RPMI7951 (cell line): ENCODE data around the gene LINC00632. TPM values are rescaled to one million over a fixed set of nuclear protein-coding genes. Genes with fewer than 3 reads are reported as not detected.

ENCODE experiments used
- DNase-seq: peaks from one replicate; pipeline ENCODE4 v3.0.0-alpha.2; 2012; ENCODE audit warnings: low read depth
- total RNA-seq: library from RNA; depleted of rRNA; stranded (reverse); fragments of >200 nt; shearing (Covaris generic); gene quantifications from 2 replicates; pipeline ENCODE4 v1.2.3, GENCODE V29; 2014; rRNA removed

LINC00632 gene
- total RNA-seq, 1 experiment from 2014 or later, result 0.48 TPM

DNA sequence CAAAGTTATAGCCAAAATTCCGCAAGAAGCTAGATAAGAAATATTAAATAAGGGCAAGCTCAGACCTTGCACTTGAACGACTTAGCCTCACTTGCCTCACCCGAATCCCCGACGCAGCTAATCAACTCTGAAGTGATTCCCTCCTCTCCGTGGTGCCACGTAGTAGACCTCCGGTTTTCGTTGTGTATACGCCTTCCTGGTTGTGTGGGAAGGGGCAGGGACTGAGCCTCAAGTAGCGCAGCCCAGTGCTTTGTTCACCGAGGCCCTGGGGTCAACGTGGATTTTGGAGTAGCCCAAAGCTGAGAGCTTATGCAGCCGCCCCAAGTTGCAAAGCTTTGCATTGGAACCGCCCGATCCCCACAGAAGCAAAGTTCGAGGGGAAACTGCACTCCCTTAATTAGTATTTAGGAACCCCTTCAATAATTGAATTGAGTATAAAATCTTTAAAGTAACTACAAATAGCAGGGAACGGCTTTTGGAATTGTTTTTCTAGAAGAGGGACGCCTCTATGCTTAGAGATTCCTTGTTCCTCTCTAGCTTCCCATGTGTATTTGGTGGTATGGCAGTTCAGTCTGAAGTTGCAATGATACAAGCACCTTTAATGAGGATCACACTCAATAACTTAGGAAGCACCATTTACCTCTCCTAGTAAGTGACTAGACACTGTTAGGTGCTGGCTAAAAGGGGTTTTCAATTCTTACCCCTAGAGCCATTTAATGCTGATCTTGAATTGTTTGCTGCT, 55.7 kb downstream of the LINC00632 start:
- no peak for DNase-seq

DNA sequence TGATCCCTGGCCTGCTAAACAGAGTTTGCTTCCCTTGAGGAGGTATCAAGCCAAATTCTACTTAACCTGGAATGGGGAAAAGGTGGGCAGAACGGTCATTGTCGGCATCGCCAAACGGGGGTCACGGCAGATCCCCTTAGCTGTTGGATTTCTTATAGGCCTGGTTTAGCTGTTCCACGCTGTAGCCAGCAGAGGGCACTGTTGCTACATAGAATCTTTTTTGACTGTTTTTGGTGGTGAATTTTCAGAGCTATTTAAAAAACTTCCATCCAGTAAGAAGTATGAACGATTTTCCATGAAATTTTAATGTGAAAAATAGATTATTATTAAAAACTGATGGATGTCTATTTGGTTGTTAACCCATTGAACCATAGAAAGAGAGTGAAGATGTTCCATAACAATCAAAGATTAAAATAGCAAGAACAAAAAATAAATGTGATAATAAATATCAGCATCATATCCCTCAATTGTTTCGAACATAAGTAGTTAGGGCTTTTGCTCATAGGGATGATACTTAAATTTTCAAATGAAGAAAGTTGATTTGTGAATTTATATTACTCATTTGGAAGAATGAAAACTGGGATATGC, 56.6 kb downstream of the LINC00632 start:
- DNase-seq, result peak; percentile 26

DNA sequence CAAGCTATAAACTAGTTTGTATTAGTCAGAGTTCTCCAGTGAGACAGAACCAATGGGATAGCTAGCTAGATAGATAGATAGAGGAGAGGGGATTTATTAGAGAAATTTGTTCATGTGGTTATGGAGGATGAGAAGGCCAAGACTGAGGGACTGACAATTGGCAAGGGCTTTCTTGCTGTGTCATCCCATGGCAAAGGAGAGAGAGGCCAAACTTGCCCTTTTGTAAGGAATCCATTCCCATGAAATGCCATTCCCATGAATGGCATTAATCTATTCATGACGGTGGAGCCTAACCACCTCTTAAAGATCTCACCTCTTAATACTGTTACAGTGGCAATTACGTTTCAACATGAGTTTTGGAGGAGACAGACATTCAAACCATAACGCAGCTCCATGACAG, 58.1 kb downstream of the LINC00632 start:
- DNase-seq, result no peak

DNA sequence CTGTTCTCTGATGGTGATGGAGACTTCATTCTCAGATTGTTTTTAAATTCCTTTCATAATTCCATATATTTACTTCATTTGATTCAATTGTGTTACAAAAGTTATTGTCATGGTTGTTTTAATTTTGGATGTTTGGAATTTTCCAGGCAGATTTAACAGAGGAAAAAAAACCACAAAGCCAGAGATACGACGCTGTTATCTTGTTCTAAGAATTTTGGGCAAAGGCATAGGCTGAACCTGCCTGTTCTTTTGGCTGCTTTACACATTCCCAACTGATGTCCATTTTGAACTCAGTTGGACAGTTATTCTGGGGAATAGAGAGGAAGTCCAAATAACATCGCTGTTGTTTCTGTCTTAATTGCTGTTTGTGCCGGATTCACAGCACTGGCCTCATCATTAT, 65.7 kb downstream of the LINC00632 start:
- no peak for DNase-seq

DNA sequence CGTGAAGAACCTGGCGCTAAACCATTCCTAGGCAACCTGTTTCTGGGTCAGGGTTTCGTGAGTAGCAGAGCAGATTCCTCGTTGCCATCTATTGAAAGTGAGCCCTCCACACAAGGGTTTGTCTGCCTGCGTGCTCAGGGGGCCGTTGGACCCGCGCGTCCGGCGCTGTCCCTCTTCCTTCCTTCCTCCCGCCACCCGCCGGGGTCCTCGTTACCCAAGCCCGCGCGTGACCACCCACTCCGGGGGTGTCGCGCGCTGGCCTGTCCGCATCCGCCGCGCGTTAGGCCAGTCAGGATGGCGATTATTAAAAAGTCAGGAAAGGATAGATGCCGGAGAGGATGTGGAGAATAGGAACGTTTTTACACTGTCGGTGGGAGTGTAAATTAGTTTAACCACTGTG, 66.8 kb downstream of the LINC00632 start:
- DNase-seq, result no peak

DNA sequence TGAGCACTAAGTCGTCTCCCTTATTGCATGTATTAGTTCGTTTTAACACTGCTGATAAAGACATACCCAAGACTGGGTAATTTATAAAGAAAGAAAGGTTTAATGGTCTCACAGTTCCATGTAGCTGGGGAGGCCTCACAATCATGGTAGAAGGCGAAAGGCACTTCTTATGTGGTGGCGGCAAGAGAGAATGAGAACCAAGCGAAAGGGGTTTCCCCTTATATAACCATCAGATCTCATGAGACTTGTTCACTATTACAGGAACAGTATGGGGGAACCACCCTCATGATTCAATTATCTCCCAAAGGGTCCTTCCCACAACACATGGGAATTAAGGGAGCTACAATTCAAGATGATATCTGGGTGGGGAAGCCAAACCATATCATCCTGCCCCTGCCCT, 85.1 kb downstream of the LINC00632 start:
- no peak for DNase-seq

DNA sequence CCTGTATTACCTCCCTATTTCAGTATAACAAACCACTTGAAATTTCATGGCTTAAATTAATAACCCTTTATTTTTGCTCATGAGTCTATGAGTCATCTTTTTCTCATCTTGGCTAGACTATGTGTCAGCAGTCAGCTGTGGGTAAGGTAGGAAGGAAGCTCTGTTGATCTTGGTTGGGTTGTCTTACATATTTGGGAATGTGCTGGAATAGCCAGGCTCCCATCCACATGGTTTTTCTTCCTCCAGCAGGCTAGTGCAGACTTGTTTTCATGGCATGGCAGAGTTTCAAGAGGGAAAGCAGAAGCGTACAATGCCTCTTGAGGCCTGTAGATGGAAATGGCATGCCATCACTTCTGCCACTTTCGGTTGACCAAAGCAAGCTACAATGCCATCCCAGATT, 89.7 kb downstream of the LINC00632 start:
- DNase-seq, result no peak

DNA sequence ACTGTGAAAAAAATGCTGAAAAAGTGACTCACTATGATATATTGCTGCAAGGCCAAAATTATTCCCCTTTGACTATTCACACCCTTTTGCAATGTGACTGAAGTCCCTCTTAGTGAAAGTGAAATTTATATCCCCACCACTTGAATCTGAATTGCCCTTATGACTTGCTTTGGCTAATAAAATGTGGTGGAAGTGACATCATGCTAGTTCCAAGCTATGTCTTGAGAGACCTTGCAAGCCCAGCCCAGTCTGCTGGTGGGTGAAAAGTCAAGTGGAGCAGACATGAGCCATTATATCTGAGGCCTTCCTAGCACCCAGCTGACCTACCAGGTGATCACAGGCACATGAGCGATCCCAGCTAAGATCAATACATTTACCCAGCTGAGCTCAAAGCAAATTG, 94.7 kb downstream of the LINC00632 start:
- no peak for DNase-seq

DNA sequence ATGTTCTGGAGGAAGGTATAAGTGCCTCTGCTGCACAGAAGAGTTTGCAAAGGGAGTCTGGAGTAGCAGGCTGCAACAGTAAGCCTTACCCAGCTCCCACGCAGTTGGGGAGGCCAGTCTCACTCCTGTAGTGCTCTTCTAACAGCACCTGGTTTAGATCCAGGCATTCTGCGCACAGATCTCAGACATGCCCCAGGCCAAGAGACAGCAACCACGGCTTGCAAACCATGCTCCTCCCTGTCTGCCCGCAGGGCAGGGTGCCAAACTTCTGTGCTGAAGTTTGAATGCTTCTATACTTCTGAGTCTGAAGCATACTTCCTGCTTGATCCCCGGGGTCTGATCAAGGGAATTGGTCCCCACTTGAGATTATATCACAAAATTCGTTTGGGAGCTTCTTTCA, 106.3 kb downstream of the LINC00632 start:
- peak; percentile 36 for DNase-seq

DNA sequence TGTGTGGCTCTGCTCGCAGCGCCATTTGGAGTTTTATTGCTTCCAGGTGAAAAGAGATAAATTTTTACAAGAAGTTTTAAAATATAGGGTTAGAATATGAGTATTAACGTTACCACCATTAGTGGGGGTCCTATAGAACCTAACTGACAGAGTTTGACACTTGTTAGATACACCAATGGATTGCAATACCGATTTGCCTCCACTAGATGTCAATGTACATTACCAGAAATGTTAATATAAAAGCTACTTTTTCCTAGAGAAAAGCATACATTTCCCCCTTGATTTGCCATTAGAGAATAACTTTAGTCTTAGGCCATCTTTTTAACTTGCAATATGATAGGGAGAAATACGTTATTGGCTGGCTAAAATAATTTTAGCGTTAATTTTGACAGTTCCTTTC, 108.4 kb downstream of the LINC00632 start:
- peak; percentile 6 for DNase-seq

DNA sequence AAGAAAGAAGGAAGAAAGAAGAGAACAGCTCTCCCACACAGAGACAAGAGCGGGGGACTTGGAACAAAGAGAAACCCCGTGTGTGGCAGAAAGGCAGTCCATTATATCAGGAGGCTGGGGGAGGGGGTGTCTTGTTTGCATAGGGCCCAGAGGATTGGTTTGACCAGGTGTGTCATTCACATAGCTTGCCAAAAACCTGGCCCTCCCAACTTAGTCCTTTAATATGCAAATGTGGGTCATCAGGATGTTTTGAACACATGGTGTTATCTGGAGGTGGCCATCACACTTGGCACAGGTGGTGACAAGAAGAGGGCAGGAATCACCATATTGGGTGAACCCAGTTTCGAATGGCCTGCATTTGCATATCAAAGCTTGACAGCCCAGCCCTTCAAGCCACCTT, 111.7 kb downstream of the LINC00632 start:
- DNase-seq, result no peak

DNA sequence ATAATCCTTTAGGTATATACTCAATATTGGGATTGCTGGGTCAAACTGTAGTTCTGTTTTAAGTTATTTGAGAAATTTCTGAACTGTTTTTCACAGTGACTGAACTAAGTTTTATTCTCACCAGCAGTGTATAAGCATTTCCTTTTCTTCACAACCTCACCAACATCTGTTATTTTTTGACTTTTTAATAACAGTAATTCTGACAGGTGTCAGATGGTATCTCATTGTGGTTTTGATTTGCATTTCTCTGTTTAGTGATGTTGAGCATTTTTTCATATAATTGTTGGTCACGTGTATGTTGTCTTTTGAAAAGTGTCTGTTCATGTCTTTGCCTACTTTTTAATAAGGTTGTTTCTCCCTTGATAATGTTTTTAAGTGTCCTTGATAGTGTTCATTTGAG, 112.6 kb downstream of the LINC00632 start:
- DNase-seq, result no peak

DNA sequence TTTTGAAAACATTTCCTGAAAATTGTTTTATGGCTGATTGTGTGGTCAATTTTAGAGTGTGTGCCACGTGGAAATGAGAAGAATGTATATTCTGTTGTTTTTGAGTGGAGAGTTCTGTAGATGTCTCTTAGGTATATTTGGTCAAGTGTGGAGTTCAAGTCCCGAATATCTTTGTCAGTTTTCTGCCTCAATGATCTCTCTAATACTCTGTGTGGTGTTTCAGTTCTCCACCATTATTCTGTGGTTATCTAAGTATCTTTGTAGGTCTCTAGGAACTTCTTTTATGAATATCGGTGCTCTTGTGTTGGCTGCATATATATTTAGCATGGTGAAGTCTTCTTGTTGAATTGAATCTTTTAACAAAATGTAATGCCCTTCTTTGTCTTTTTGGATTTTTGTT, 113.3 kb downstream of the LINC00632 start:
- no peak for DNase-seq

DNA sequence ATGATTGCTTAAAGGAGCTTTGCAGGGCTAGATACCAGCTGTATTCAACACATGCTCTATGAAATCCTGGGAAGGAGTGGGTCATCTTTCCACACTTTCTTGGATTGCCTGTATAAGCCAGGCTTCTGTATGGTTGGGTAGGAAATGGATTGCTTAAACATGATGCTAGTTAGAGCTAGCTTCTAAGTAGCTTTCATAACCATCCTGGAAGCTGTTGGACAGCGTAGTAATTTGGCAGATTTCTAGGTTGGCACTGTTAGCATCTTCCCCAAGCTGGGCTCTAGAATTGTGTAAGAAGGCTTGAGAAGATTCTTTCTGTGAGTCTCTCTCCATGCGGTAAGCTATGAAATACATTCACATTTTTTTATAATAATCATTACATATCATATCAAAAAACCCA, 127.3 kb downstream of the LINC00632 start:
- no peak for DNase-seq

Other genes with a start within 250 kb of the LINC00632 start
- not detected in 2 replicates for gene SOX3, start 204.7 kb upstream of the LINC00632 start, total RNA-seq